Heart left ventricle (tissue), 13 donors: ENCODE measurements around the gene TSPAN31.

Source experiments
- POLR2A ChIP-seq, 2 donors: fragments of 450-650 bp; IDR thresholded peaks; one replicate each; pipeline ENCODE4 v1.6.1; 2017; ENCODE audit warnings: antibody characterized with exemption in 2 of 2, mild to moderate bottlenecking in 2 of 2, moderate library complexity in 2 of 2
- TF ChIP-seq, protein P1 (sequence below), 12 donors: fragments of 200-600 bp; sonication (generic) in 4 of 12; IDR thresholded peaks; one replicate each; pipeline versions ENCODE4 v1.5.0 to v1.8.0; 2018 to 2022; ENCODE audit warnings: antibody characterized with exemption in 12 of 12, mild to moderate bottlenecking in 5 of 12
- donor health status: ischemic (EF 13 %, LVEDD 7.1; RV severe dilation, severe dysfunction).
- donor health status: DM: no; HTN: yes; CAD: no.
- donor health status: DM: no; HTN: no; CAD: no.
- donor health status: ischemic (EF 25% LVEDD 6.9; RV normal size, moderate dysfunction).
- donor health status: ischemic (EF 25% LVEDD 5.7; RV mildly dilated, moderate dysfunction).
- donor health status: ischemic (EF 35%, LVEDD 5.7; RV mildly dilated, moderate dysfunction).
- donor health status: nonischemic (EF 11% LVEDD 7.7; RV severe dilation, severe dysfunction).
- donor health status: DM: yes; HTN: yes; CAD: no.
- donor health status: PGD.
- donor health status: ischemic (EF 29% LVEDD 5.4; RV normal size, mild dysfunction).
- donor health status: nonischemic (EF 23%, LVEDD 6.1; RV moderate dilation, normal function).

DNA sequence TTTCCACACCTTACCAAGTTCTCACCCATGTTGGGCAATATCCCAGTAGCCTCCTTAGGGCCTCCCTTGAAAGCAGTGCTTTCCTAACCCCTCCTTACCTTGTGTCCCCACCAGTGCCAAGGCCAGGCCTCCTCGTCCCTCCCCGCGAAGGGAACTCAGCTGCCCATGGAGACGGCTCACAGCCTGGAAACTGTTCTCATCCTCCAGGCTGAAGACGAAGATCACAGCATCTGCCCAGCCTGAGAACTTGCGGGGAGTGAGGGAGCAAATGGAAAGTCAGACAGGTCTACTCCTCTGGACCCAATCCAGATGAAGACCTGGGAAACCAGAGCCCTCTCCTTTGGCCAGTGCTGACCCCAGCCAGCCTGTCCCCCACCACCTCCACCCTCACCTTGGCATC is 10.9 kb upstream of the TSPAN31 start:
- TF ChIP-seq, protein P1, sequence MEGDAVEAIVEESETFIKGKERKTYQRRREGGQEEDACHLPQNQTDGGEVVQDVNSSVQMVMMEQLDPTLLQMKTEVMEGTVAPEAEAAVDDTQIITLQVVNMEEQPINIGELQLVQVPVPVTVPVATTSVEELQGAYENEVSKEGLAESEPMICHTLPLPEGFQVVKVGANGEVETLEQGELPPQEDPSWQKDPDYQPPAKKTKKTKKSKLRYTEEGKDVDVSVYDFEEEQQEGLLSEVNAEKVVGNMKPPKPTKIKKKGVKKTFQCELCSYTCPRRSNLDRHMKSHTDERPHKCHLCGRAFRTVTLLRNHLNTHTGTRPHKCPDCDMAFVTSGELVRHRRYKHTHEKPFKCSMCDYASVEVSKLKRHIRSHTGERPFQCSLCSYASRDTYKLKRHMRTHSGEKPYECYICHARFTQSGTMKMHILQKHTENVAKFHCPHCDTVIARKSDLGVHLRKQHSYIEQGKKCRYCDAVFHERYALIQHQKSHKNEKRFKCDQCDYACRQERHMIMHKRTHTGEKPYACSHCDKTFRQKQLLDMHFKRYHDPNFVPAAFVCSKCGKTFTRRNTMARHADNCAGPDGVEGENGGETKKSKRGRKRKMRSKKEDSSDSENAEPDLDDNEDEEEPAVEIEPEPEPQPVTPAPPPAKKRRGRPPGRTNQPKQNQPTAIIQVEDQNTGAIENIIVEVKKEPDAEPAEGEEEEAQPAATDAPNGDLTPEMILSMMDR (IDR thresholded peaks at IDR 0.05), result no peak
- no peak for TF ChIP-seq POLR2A (IDR thresholded peaks at IDR 0.05)
